Myocyte (in vitro differentiated cells): ENCODE results near the gene CREB5. TPM values are rescaled to one million over a fixed set of nuclear protein-coding genes. Genes with fewer than 3 reads are reported as not detected.
"Not testable (repeated sequence)": the region's sequence is repeated elsewhere in the genome, so short reads cannot be mapped to it uniquely, and the experiment has no call there.

ENCODE experiments used
- DNase-seq: peaks from one replicate; pipeline ENCODE4 v3.0.0-alpha.2; 2012; ENCODE audit warnings: low read depth
- total RNA-seq: library from RNA; depleted of rRNA; stranded (reverse); fragments of >200 nt; gene quantifications from 2 replicates; pipeline ENCODE4 v1.2.3, GENCODE V29; 2014

Gene CREB5
- total RNA-seq, 1 donor from 2014 or later, result 3.7 TPM

GRCh38 chr7:28602282-28602681, 190.0 kb downstream of the CREB5 start:
- DNase-seq, result no peak

- no peak for DNase-seq
These were observed 193.2 kb downstream of the CREB5 start for GRCh38 chr7:28605427-28606085.

GRCh38 chr7:28606421-28606820, 194.1 kb downstream of the CREB5 start:
- DNase-seq, result no peak

GRCh38 chr7:28607855-28608193, 195.5 kb downstream of the CREB5 start:
- no peak for DNase-seq

- DNase-seq, result no peak
These were observed 195.9 kb downstream of the CREB5 start for GRCh38 chr7:28608237-28608656.

- no peak for DNase-seq
These were observed 196.4 kb downstream of the CREB5 start for GRCh38 chr7:28608731-28609130.

- peak; percentile 82 for DNase-seq
These were observed 197.3 kb downstream of the CREB5 start for GRCh38 chr7:28609608-28610007.

GRCh38 chr7:28611399-28611897, 199.1 kb downstream of the CREB5 start:
- DNase-seq, result not testable (repeated sequence)

- no peak for DNase-seq
These were observed 200.9 kb downstream of the CREB5 start for GRCh38 chr7:28613262-28613661.

GRCh38 chr7:28615091-28615490, 202.8 kb downstream of the CREB5 start:
- no peak for DNase-seq

GRCh38 chr7:28617308-28617880, 205.1 kb downstream of the CREB5 start:
- DNase-seq, result no peak

- DNase-seq, result no peak
These were observed 206.1 kb downstream of the CREB5 start for GRCh38 chr7:28618383-28618782.

GRCh38 chr7:28619256-28619655, 206.9 kb downstream of the CREB5 start:
- no peak for DNase-seq

GRCh38 chr7:28621369-28621841, 209.1 kb downstream of the CREB5 start:
- DNase-seq, result peak; percentile 74

GRCh38 chr7:28623105-28623730, 210.9 kb downstream of the CREB5 start:
- DNase-seq, result peak; percentile 84

- DNase-seq, result no peak
These were observed 211.5 kb downstream of the CREB5 start for GRCh38 chr7:28623863-28624262.

- no peak for DNase-seq
These were observed 213.1 kb downstream of the CREB5 start for GRCh38 chr7:28625432-28625831.

GRCh38 chr7:28626221-28626620, 213.9 kb downstream of the CREB5 start:
- no peak for DNase-seq

GRCh38 chr7:28626624-28627262, 214.4 kb downstream of the CREB5 start:
- peak; percentile 49 for DNase-seq

- DNase-seq, result no peak
These were observed 214.9 kb downstream of the CREB5 start for GRCh38 chr7:28627263-28627653.

GRCh38 chr7:28627896-28628295, 215.6 kb downstream of the CREB5 start:
- no peak for DNase-seq
